Fibroblast of peridontal ligament (primary cell): Measurements from ENCODE around the gene PRKAG2.

Source experiments
- DNase-seq: peaks from one replicate; pipeline ENCODE4 v3.0.0-alpha.2; 2010; ENCODE audit errors: extremely low read depth

PRKAG2 gene

GRCh38 chr7:151866028-151866427 is 10.9 kb downstream of the PRKAG2 start:
- DNase-seq: no peak

- DNase-seq: no peak
Observed at GRCh38 chr7:151865070-151865670, 11.7 kb downstream of the PRKAG2 start.

DNA sequence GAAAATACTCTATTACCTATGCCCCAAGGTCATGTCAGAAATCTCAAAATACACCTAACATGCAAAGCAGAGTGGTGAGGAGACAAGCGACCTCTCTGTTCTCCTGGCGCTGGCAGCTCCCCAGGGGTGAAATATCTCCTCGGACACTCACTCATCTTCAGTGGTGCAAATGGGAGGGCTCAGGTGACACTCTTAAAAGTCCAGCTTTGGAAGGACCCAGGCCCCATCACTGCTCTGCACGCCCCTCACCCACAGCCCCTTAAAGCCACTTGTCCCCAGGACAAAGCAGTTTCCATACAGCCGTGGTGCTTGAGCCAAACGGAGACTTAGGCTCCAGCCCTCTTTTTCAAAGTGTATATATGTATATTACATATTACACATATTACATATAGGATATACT is 12.4 kb downstream of the PRKAG2 start:
- DNase-seq: no peak

DNA sequence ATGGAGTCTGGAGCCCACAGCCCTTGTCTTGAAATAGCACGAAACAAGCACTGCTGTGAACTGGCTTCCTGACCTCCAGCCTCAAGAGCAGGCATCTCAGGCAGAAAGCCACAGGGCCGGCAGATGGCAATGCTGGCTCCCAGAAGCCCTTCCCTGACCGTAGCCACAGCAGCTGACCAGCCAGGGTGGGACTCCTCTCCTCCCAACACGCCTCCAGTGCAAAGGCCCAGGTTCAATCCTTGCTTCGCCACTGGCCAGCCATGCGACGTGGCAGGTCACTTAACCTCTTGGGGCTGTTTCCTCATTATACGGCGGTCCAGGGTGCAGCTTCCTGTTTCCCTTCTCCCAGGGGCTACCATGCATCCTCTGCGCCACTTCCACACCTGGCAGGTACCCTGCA is 12.8 kb downstream of the PRKAG2 start:
- no peak for DNase-seq

DNA sequence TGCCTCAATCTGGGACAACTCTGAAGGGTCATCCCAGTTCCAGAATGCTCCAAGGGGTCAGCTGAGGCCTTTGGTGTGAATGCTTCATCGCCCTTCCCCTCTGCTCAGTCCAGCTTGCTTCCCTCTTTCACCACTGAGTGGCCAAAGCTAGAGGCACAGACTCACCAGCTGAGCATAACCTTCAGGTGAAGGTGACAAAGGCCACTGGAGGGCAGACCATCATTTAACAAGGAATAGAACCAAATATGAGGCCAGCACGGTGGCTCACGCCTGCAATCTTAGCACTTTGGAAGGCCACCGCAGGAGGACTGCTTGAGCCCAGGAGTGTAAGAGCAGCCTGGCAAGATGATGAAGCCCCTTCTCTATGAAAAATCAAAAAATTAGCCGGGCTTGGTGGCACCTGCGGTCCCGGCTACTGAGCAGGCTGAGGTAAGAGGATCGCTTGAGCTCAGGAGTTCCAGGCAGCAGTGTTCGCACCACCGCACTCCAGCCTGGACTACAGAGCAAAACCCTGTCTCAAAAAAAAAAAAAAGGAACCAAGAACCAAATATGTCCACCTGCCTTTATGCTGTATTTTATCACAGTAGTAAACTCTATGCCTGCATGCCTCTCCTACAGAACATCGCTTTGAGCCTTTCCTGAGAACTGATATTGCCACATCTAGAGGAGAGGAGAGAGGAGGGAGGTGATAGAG is 13.4 kb downstream of the PRKAG2 start:
- no peak for DNase-seq

- DNase-seq: no peak
Observed at GRCh38 chr7:151862606-151863381, 14.1 kb downstream of the PRKAG2 start.

DNA sequence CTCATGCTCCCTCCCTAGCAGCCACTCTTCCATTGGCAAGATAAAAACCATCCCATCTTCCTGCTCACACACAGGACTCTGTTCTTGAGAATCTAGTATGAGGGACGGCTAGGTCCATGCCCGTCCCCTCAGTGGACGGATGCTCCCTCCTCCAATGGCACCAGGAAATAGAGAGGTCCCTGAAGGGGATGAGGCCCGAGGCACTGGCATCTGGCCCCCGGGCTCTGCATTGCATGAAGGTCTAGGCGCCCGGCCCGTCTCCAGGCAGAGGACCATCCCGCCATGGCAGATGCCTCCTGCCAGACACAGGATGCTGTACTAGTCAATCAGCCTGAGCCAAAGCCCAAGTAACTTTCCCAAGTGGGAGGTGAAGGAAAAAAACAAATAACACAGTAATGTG is 15.0 kb downstream of the PRKAG2 start:
- no peak for DNase-seq

- DNase-seq: no peak
Observed at GRCh38 chr7:151860771-151861170, 16.1 kb downstream of the PRKAG2 start.

GRCh38 chr7:151859948-151860685 is 16.8 kb downstream of the PRKAG2 start:
- no peak for DNase-seq

DNA sequence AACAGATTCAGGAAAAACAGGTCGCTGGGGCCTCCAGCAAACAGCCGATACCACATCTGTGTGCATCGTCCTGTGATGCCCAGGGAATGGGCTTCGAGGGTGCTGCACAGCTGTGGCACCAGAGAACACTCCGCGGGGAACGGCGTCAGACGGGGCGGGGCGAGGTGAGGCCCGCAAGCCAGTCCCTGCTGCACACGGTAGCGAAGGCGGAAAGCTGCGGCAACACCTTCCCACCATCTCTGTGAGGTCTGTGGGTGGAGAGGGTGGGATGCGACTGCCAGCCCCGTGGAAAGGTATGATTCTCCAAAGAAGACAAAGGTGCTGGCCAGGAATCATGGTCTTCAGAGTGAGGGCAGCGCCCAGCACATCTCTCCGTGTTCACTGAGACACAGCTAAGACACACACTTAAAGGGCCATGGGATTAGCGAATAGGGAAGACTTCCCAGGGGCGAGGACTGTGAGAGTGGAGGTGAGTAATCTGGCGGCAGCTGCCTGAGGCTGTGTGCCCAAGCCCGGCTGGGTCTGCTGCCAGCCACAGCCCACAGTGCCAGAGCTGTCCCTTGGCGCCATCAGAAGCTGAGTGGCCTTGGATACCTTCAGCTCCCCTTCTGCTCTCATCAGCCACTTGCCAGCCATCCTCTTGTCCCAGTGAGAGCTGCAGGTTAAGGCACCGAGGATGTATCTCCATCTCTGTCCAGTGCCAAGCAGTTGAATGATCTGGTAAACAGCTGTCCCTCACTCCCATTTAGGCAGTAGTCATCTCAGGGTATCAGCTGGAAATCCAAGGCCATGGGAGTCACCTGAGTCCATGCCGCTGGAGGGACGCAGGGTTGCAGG is 17.6 kb downstream of the PRKAG2 start:
- no peak for DNase-seq

DNA sequence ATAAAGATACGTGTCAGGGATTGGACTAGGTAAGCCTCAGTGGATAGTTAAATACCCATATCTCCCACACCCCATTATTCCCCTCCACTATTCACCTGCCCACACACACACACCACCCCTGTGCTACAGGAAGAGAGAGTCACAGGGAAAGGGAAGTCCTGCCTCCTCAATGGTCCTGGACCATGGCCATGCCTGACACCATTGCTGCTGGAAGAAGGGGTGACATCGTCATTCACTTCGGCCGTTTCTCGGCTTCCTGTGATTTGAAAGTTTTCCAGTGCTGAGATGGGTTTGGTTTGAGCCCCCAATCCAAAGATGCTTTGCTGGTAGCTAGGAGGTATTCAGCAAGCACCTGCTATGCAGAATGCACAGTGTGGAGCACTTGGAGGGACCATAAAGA is 18.5 kb downstream of the PRKAG2 start:
- no peak for DNase-seq

DNA sequence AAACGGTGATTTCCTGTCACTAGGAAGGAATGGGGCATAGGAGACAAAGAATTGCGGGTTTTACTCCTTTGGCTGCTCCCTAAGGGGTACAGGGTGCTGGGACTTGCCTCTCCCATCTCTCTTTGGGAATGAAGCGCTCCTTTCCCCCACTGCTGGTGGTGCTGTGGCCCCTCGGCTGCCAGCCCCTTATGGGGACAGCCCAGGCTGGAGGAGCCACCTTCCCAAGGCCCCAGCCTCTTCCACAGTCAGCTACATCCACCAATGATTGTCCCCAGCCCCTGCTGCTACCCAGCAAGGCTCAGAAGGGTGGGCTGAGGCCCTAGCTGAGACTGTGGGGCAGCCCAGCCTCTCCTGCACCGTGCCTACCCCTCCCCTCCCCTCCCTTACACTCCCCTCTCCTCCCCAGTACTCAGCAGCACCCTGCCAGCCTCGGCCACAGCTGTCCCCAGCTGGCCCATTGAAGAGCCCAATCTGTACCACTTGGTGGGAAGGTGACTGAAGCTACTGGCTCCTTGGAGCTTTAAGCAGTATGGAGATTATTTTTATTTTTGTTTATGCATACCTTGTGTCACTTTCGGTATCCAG is 19.0 kb downstream of the PRKAG2 start:
- DNase-seq: no peak

DNA sequence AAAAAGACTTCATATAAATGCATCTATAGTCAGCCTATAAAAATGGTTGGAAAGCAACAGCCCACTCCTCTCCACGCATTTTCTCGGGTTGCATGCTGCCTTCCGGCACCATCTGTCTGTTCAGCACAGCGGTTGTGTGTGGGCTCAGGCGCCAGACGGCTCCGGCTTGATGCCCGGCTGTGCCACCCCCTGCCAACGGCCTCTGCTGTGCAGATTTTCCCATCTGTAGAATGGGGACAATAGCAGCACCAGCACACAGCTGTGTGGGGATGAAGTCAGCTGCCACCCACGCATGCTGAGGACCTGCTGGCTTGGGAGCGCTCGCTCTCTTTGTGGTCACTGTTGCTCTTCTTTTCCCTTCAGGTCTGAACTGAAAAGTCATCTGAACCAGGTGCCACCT is 19.5 kb downstream of the PRKAG2 start:
- DNase-seq: no peak

DNA sequence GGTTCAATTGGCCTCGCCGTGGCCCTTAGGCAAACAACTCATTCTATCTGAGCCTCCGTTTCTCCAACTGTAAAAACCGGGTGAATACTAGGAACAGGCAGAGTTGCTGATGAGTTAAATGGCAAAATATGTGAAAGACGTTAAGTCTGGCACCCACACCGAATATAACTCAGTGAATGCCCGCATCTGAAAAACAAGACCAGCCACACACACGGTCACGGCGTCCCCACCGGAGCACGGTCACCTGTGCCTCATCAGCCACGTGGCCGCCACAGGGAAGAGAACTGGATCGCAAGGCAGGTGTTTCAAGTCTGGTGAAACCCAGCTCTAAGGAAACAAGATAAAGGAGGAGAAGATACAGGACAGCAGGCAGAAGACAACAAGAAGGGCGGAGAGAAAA is 20.4 kb downstream of the PRKAG2 start:
- DNase-seq: no peak

GRCh38 chr7:151856098-151856497 is 20.8 kb downstream of the PRKAG2 start:
- DNase-seq: no peak

GRCh38 chr7:151854720-151855071 is 22.2 kb downstream of the PRKAG2 start:
- no peak for DNase-seq

DNA sequence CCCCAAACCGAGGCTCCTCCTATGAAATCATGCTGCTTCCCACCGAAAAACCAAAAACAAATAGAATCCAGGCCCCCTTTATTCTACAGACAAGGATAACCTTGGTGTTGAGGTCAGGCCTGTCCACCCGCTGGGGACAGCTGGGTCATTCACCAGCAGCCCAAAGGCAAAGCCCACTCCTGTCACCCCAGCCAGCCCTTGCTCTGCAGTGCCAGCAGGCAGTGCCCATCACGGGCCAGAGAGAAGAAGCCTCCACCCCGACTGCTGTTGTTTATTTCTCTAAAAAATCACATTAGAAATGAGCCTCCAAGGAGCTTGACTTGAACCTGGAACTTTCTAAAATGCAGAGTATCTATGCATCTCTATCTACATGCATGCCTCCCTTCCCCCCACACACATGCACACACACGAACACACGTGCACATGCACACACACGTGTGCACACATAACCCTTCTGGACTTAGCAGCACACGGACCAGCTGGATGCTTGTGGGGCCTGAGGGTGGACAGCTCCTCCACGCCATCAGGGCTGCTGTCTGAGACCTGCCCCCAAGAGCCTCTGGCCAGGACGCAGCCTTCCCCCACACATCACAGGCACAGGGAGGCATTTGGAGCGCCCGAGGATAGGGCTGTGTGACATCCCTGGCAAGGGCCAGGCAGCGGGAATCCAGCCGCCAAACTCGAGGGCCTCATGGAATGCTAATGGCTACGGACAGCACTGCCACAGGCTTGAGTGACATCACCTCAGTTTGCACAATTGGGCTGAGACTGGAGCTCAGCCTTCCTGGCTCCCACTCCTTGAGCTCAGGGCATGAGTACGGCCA is 22.8 kb downstream of the PRKAG2 start:
- no peak for DNase-seq

DNA sequence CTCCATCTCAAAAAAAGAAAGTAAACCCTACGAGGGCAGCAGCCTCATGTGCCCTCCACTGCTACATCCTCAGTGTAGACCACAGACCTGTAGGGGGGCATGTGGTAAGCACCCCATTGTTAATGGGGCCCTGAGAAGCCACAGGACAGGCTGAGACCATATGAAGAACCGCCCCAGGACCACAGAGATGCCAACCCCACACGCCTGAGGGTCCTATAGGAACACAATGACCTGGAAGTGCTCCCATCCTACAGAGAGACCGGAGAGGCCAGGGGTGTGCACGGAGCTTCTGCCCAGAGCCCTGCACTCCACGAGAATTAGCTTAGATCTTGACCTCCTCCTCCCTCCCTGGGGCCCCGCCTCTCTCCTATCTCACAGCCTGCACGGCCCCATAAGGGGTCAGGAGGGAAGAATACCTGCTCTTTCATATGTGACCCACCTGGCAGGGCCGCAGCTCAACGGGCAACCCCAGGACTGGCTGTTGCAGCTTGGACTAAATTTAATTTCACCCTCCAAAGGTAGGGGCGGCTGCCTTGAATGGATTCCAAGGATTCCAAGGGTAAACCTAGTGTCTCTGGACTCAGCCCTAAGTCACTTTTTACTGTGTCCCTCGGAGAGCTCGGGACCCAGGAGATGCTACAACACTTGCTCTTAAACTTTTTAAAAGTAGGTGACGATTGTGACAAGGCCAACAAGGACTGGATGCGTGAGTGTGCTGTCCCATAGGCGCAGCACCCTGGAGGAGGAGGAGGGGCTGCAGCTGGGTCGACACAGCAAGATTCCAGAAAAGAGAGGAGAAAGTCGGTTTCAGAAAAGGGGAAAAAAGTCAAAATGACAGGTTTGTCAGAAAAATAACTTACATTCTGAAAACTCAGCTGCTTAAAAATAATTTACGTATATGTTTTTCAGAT is 24.2 kb downstream of the PRKAG2 start:
- DNase-seq: no peak

DNA sequence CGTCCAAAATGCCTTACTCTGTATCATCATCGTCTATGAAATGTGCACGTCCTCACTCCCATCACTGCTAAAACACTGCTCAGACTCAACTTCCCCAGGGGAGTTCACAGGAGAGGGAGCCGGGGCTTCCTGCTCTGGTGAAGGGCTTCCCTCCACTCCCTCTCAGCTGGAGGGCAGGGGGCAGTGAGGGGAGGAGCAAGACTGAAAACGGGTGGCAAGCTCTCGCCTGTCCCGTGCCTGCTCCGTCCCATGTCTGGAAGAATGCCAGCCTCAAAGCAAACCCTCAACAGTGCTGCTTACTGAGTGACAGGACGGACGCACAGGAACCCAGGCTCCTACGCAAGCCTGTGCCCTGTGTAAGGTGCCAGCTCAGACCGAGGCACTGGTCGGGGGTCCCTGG is 25.1 kb downstream of the PRKAG2 start:
- no peak for DNase-seq
